Measurements from ENCODE around the gene RBM38.

Gene RBM38

GRCh38 chr20:57374931-57375651 lies 16.1 kb upstream of the RBM38 start:
- FAIRE-seq: no peak
- DNase-seq (ENCODE audit: low spot score): no peak

GRCh38 chr20:57375652-57376230 lies 15.5 kb upstream of the RBM38 start:
- FAIRE-seq: peak; percentile 9
- no peak for DNase-seq (ENCODE audit: low spot score)

GRCh38 chr20:57377350-57377749 lies 13.8 kb upstream of the RBM38 start:
- peak; percentile 32 for FAIRE-seq
- no peak for DNase-seq (ENCODE audit: low spot score)

- no peak for DNase-seq (ENCODE audit: low spot score)
- no peak for FAIRE-seq
Measured at GRCh38 chr20:57378107-57378506, 13.1 kb upstream of the RBM38 start.

- FAIRE-seq (no peak), DNase-seq (ENCODE audit: low spot score) (no peak)
Measured at GRCh38 chr20:57378646-57379262, 12.4 kb upstream of the RBM38 start.

- FAIRE-seq (no peak), DNase-seq (ENCODE audit: low spot score) (no peak)
Measured at GRCh38 chr20:57379263-57379647, 11.9 kb upstream of the RBM38 start.

- FAIRE-seq (no peak), DNase-seq (ENCODE audit: low spot score) (no peak)
Measured at GRCh38 chr20:57380081-57380750, 11.0 kb upstream of the RBM38 start.

- DNase-seq (ENCODE audit: low spot score) (peak; percentile 89), FAIRE-seq (no peak)
Measured at GRCh38 chr20:57381596-57382503, 9.3 kb upstream of the RBM38 start.

GRCh38 chr20:57382516-57382915 lies 8.7 kb upstream of the RBM38 start:
- no peak for FAIRE-seq

GRCh38 chr20:57383447-57384347 lies 7.5 kb upstream of the RBM38 start:
- no peak for FAIRE-seq

More at GRCh38 chr20:57382516-57382915, 8.7 kb upstream of the RBM38 start:
- no peak for DNase-seq (ENCODE audit: low spot score)

GRCh38 chr20:57384486-57384885 lies 6.7 kb upstream of the RBM38 start:
- no peak for DNase-seq (ENCODE audit: low spot score)
- no peak for FAIRE-seq

More at GRCh38 chr20:57383447-57384347, 7.5 kb upstream of the RBM38 start:
- DNase-seq (ENCODE audit: low spot score): no peak

GRCh38 chr20:57384953-57385761 lies 6.0 kb upstream of the RBM38 start:
- FAIRE-seq (no peak), DNase-seq (ENCODE audit: low spot score) (no peak)

GRCh38 chr20:57385940-57386339 lies 5.3 kb upstream of the RBM38 start:
- DNase-seq (ENCODE audit: low spot score) (no peak), FAIRE-seq (no peak)

GRCh38 chr20:57386762-57387161 lies 4.4 kb upstream of the RBM38 start:
- no peak for DNase-seq (ENCODE audit: low spot score)
- FAIRE-seq: no peak

- DNase-seq (ENCODE audit: low spot score) (no peak), FAIRE-seq (no peak)
Measured at GRCh38 chr20:57387463-57387862, 3.7 kb upstream of the RBM38 start.

GRCh38 chr20:57387945-57388371 lies 3.2 kb upstream of the RBM38 start:
- DNase-seq (ENCODE audit: low spot score): no peak
- FAIRE-seq: no peak

GRCh38 chr20:57388953-57389694 lies 2.1 kb upstream of the RBM38 start:
- DNase-seq (ENCODE audit: low spot score) (peak; percentile 89), FAIRE-seq (no peak)
